HL-60 (cell line): ENCODE results near the gene KLHL36.

Source experiments
- POLR2AphosphoS5 ChIP-seq: IDR thresholded peaks from 2 replicates; pipeline ENCODE4 v1.6.1; 2012; ENCODE audit warnings: low read depth
- TF ChIP-seq, protein P1 (sequence below): IDR thresholded peaks from one replicate; pipeline ENCODE4 v1.5.1; 2011; ENCODE audit warnings: low read length, control low read depth, inconsistent platforms; ENCODE audit not compliant: insufficient read depth

DNA sequence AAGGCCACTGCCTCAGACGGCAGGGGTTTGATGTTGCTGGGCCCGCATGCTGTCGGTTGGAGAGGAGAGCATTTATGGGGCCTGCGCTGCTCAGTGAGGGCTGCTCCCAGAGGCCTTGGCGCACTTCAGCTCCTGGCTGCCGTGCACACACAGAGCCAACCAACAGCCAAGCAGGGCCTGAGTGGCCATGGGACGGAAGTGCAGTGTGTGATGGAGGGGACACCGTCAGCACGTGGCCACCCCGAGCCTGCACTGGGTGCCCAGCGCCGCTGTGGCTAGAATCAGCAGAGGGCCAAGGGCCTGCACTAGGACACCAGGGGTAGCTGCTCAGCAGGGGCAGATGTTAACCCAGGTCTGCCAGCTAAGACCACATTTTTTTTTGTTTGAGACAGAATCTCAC, 21.8 kb downstream of the KLHL36 start:
- TF ChIP-seq, protein P1, sequence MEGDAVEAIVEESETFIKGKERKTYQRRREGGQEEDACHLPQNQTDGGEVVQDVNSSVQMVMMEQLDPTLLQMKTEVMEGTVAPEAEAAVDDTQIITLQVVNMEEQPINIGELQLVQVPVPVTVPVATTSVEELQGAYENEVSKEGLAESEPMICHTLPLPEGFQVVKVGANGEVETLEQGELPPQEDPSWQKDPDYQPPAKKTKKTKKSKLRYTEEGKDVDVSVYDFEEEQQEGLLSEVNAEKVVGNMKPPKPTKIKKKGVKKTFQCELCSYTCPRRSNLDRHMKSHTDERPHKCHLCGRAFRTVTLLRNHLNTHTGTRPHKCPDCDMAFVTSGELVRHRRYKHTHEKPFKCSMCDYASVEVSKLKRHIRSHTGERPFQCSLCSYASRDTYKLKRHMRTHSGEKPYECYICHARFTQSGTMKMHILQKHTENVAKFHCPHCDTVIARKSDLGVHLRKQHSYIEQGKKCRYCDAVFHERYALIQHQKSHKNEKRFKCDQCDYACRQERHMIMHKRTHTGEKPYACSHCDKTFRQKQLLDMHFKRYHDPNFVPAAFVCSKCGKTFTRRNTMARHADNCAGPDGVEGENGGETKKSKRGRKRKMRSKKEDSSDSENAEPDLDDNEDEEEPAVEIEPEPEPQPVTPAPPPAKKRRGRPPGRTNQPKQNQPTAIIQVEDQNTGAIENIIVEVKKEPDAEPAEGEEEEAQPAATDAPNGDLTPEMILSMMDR = no peak
- no peak for TF ChIP-seq POLR2AphosphoS5
